Measurements from ENCODE around the gene NR1H3. TPM values are rescaled to one million over a fixed set of nuclear protein-coding genes. Genes with fewer than 3 reads are reported as not detected.

NR1H3 gene
- total RNA-seq, 1 experiment from 2014 or later, result 31.6 TPM

DNA sequence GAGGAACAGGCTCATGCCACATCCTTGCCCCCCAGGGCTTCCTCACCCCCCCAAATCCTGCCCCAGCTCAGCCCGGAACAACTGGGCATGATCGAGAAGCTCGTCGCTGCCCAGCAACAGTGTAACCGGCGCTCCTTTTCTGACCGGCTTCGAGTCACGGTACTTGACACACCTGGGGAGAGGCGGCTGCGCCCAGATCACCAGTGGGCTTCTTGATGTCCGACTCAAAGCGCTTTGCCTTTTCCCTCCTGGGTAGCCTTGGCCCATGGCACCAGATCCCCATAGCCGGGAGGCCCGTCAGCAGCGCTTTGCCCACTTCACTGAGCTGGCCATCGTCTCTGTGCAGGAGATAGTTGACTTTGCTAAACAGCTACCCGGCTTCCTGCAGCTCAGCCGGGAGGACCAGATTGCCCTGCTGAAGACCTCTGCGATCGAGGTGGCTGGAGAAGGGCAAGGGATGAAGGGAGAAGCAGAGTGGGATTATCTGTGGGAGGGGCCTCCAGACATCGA, 3.5 kb downstream of the NR1H3 start:
- no peaks in the 10 kb centered on the region for H3K27me3 ChIP-seq (ENCODE audit: low read length)
- no peak overlapping the region for H2AFZ ChIP-seq (ENCODE audit: low read length)
- no peaks in the 10 kb centered on the region for H3K9me2 ChIP-seq (replicated peaks; ENCODE audit: low read length)
- no peak overlapping the region for H3K9ac ChIP-seq (ENCODE audit: low read length)
- H3K9me3 ChIP-seq (ENCODE audit: low read length), result no peaks in the 10 kb centered on the region
- no peak overlapping the region for H3K4me2 ChIP-seq (ENCODE audit: low read length)
- intact Hi-C loops (cut with micrococcal nuclease), result no loop called here
- CTCF ChIA-PET, result no interaction called here
- no peaks in the 10 kb centered on the region for H3K36me3 ChIP-seq (ENCODE audit: low read depth, low read length)
- H4K20me1 ChIP-seq (ENCODE audit: low read length), result no peaks in the 10 kb centered on the region
- H3K79me2 ChIP-seq (ENCODE audit: low read length), result no peaks in the 10 kb centered on the region
- no TSS peak for BruUV-seq (replicated peaks)
- H3K27ac ChIP-seq (ENCODE audit: low read length), result no peak overlapping the region
- DNase-seq (no peak), ATAC-seq (no peak)
- peaks cover 40% of the 10 kb centered on the region for H3K4me1 ChIP-seq (ENCODE audit: insufficient read depth, low read length)
- peaks cover 6% of the 10 kb centered on the region for H3F3A ChIP-seq (ENCODE audit: low read length, unreplicated experiment)
- POLR2A ChIA-PET (ENCODE audit: unreplicated experiment), result interaction anchor here (0.5 kb wide), 1 partner anchor 403 kb away, joined by 5 read pairs; no protein-coding TSS in a partner anchor
- H3K4me3 ChIP-seq (ENCODE audit: low read length), result no peak overlapping the region
- TF ChIP-seq EZH2 (IDR thresholded peaks at IDR 0.05; ENCODE audit: low read length, unreplicated experiment) (no peak), CTCF (conservative IDR thresholded peaks at IDR 0.05; ENCODE audit: low read depth, low read length) (no peak), EZH2phosphoT487 (IDR thresholded peaks at IDR 0.05; ENCODE audit: borderline replicate concordance, low read length) (no peak)

GRCh38 chr11:47264119-47264518, 6.3 kb downstream of the NR1H3 start:
- BruUV-seq (replicated peaks), result no TSS peak
- Histone ChIP-seq H3F3A (ENCODE audit: low read length, unreplicated experiment) (peaks cover under 1% of the 10 kb centered on the region), H3K27ac (ENCODE audit: low read length) (no peak overlapping the region), H3K36me3 (ENCODE audit: low read depth, low read length) (no peaks in the 10 kb centered on the region), H3K79me2 (ENCODE audit: low read length) (no peaks in the 10 kb centered on the region), H3K4me1 (ENCODE audit: insufficient read depth, low read length) (peaks cover 28% of the 10 kb centered on the region), H3K4me3 (ENCODE audit: low read length) (no peak overlapping the region), H3K4me2 (ENCODE audit: low read length) (no peak overlapping the region), H3K27me3 (ENCODE audit: low read length) (no peaks in the 10 kb centered on the region), H2AFZ (ENCODE audit: low read length) (no peak overlapping the region), H4K20me1 (ENCODE audit: low read length) (no peaks in the 10 kb centered on the region), H3K9ac (ENCODE audit: low read length) (no peak overlapping the region), H3K9me3 (ENCODE audit: low read length) (no peaks in the 10 kb centered on the region), H3K9me2 (replicated peaks; ENCODE audit: low read length) (no peaks in the 10 kb centered on the region)
- ATAC-seq, result no peak
- ChIA-PET POLR2A (ENCODE audit: unreplicated experiment) (no interaction called here), CTCF (no interaction called here)
- DNase-seq, result no peak
- no peak for TF ChIP-seq CTCF (conservative IDR thresholded peaks at IDR 0.05; ENCODE audit: low read depth, low read length)
- no peak for TF ChIP-seq EZH2phosphoT487 (IDR thresholded peaks at IDR 0.05; ENCODE audit: borderline replicate concordance, low read length)
- no peak for TF ChIP-seq EZH2 (IDR thresholded peaks at IDR 0.05; ENCODE audit: low read length, unreplicated experiment)
- intact Hi-C loops (cut with micrococcal nuclease), result no loop called here

- H3K9ac ChIP-seq (ENCODE audit: low read length), result no peak overlapping the region
- CTCF ChIA-PET, result no interaction called here
- H3K9me3 ChIP-seq (ENCODE audit: low read length), result no peaks in the 10 kb centered on the region
- POLR2A ChIA-PET (ENCODE audit: unreplicated experiment), result interaction anchor here (0.6 kb wide), 1 partner anchor 19 kb away, joined by 3 read pairs; no protein-coding TSS in a partner anchor
- H3K27me3 ChIP-seq (ENCODE audit: low read length), result no peaks in the 10 kb centered on the region
- no peak overlapping the region for H2AFZ ChIP-seq (ENCODE audit: low read length)
- H3K4me1 ChIP-seq (ENCODE audit: insufficient read depth, low read length), result peaks cover 26% of the 10 kb centered on the region
- ATAC-seq (no peak), DNase-seq (no peak)
- H3K79me2 ChIP-seq (ENCODE audit: low read length), result no peaks in the 10 kb centered on the region
- H3K4me3 ChIP-seq (ENCODE audit: low read length), result no peak overlapping the region
- no peaks in the 10 kb centered on the region for H3K9me2 ChIP-seq (replicated peaks; ENCODE audit: low read length)
- intact Hi-C loops (cut with micrococcal nuclease), result no loop called here
- no peak for TF ChIP-seq CTCF (conservative IDR thresholded peaks at IDR 0.05; ENCODE audit: low read depth, low read length)
- TF ChIP-seq EZH2 (IDR thresholded peaks at IDR 0.05; ENCODE audit: low read length, unreplicated experiment), result no peak
- TF ChIP-seq EZH2phosphoT487 (IDR thresholded peaks at IDR 0.05; ENCODE audit: borderline replicate concordance, low read length), result no peak
- H3K36me3 ChIP-seq (ENCODE audit: low read depth, low read length), result no peaks in the 10 kb centered on the region
- H3K27ac ChIP-seq (ENCODE audit: low read length), result no peak overlapping the region
- no TSS peak for BruUV-seq (replicated peaks)
- no peaks in the 10 kb centered on the region for H4K20me1 ChIP-seq (ENCODE audit: low read length)
- no peaks in the 10 kb centered on the region for H3F3A ChIP-seq (ENCODE audit: low read length, unreplicated experiment)
- no peak overlapping the region; the same call in 1 of the 2 replicates for H3K4me2 ChIP-seq (ENCODE audit: low read length)
These were observed 6.7 kb downstream of the NR1H3 start for GRCh38 chr11:47264521-47264920.
